Measurements from ENCODE around the gene LAMA2. TPM values are rescaled to one million over a fixed set of nuclear protein-coding genes. Genes with fewer than 3 reads are reported as not detected.

LAMA2 gene
- total and polyA plus RNA-seq, 2 experiments from 2014 or later = 0.91 to 6.4 TPM

GRCh38 chr6:129501740-129502660, 619.1 kb downstream of the LAMA2 start:
- H2AFZ ChIP-seq = peak overlapping the region; percentile 43; the same call in 1 of the 2 replicates
- TF ChIP-seq ZNF114 (CRISPR knock-in tag; IDR thresholded peaks at IDR 0.05) (no peak), POLR2AphosphoS5 (IDR thresholded peaks at IDR 0.05; ENCODE audit: low read depth) (no peak), CTCF (conservative IDR thresholded peaks at IDR 0.05; ENCODE audit: low read depth in 2 of 2) (no peak), NANOG (IDR thresholded peaks at IDR 0.05; ENCODE audit: borderline replicate concordance) (no peak)
- TF ChIP-seq, protein P1, sequence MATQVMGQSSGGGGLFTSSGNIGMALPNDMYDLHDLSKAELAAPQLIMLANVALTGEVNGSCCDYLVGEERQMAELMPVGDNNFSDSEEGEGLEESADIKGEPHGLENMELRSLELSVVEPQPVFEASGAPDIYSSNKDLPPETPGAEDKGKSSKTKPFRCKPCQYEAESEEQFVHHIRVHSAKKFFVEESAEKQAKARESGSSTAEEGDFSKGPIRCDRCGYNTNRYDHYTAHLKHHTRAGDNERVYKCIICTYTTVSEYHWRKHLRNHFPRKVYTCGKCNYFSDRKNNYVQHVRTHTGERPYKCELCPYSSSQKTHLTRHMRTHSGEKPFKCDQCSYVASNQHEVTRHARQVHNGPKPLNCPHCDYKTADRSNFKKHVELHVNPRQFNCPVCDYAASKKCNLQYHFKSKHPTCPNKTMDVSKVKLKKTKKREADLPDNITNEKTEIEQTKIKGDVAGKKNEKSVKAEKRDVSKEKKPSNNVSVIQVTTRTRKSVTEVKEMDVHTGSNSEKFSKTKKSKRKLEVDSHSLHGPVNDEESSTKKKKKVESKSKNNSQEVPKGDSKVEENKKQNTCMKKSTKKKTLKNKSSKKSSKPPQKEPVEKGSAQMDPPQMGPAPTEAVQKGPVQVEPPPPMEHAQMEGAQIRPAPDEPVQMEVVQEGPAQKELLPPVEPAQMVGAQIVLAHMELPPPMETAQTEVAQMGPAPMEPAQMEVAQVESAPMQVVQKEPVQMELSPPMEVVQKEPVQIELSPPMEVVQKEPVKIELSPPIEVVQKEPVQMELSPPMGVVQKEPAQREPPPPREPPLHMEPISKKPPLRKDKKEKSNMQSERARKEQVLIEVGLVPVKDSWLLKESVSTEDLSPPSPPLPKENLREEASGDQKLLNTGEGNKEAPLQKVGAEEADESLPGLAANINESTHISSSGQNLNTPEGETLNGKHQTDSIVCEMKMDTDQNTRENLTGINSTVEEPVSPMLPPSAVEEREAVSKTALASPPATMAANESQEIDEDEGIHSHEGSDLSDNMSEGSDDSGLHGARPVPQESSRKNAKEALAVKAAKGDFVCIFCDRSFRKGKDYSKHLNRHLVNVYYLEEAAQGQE (IDR thresholded peaks at IDR 0.05; ENCODE audit: unreplicated experiment) = no peak

GRCh38 chr6:129504456-129504855, 621.5 kb downstream of the LAMA2 start:
- Histone ChIP-seq H3K4me3 (no peak overlapping the region), H3K27ac (ENCODE audit: low read depth) (no peak overlapping the region), H3K36me3 (ENCODE audit: insufficient read depth) (no peaks in the 10 kb centered on the region)
- TF ChIP-seq ZNF331 (CRISPR knock-in tag; IDR thresholded peaks at IDR 0.05; ENCODE audit: low read depth) (no peak), ETS1 (IDR thresholded peaks at IDR 0.05) (no peak), NANOG (IDR thresholded peaks at IDR 0.05; ENCODE audit: borderline replicate concordance) (no peak), EZH2 (IDR thresholded peaks at IDR 0.05; ENCODE audit: low read depth, unreplicated experiment) (no peak), CREB1 (CRISPR knock-in tag; IDR thresholded peaks at IDR 0.05; ENCODE audit: low read depth) (no peak), CTCF (conservative IDR thresholded peaks at IDR 0.05; ENCODE audit: low read depth in 2 of 2) (no peak), JUNB (IDR thresholded peaks at IDR 0.05; ENCODE audit: unreplicated experiment) (no peak)
- TF ChIP-seq, protein P1 (IDR thresholded peaks at IDR 0.05; ENCODE audit: unreplicated experiment) = no peak

More at GRCh38 chr6:129501740-129502660, 619.1 kb downstream of the LAMA2 start:
- Histone ChIP-seq H3K4me2 (no peak overlapping the region), H4K20me1 (replicated peaks; ENCODE audit: insufficient read depth) (no peaks in the 10 kb centered on the region), H3K9me2 (ENCODE audit: insufficient read depth) (no peaks in the 10 kb centered on the region), H3K4me1 (ENCODE audit: insufficient read depth) (peaks cover 25% of the 10 kb centered on the region), H3F3A (replicated peaks; ENCODE audit: low read depth) (no peaks in the 10 kb centered on the region), H3K4me3 (no peak overlapping the region), H3K27ac (ENCODE audit: low read depth) (peak overlapping the region; percentile 40; the same call in 1 of the 2 replicates), H3K27me3 (ENCODE audit: insufficient read depth) (no peaks in the 10 kb centered on the region), H3K79me2 (replicated peaks; ENCODE audit: insufficient read depth) (no peaks in the 10 kb centered on the region), H3K36me3 (ENCODE audit: insufficient read depth) (no peaks in the 10 kb centered on the region)
- Mint-ChIP-seq H3K4me3 (no peak overlapping the region), H3K27ac (peak overlapping the region; percentile 83), H3K4me1 (peaks cover 31% of the 10 kb centered on the region), H3K36me3 (ENCODE audit: low read depth) (no peaks in the 10 kb centered on the region), H3K9me3 (no peaks in the 10 kb centered on the region), H3K27me3 (ENCODE audit: insufficient read depth, low read depth, poor library complexity) (peaks cover 1% of the 10 kb centered on the region)
- no peak for ATAC-seq
- DNase-seq (ENCODE audit: low spot score) = no peak

More at GRCh38 chr6:129504456-129504855, 621.5 kb downstream of the LAMA2 start:
- no peak overlapping the region for H3K4me2 ChIP-seq
- H3F3A ChIP-seq (replicated peaks; ENCODE audit: low read depth) = no peaks in the 10 kb centered on the region
- no peak overlapping the region for H2AFZ ChIP-seq
- Mint-ChIP-seq H3K9me3 (no peaks in the 10 kb centered on the region), H3K27ac (no peak overlapping the region), H3K4me1 (peaks cover 25% of the 10 kb centered on the region), H3K27me3 (ENCODE audit: insufficient read depth, low read depth, poor library complexity) (no peaks in the 10 kb centered on the region), H3K36me3 (ENCODE audit: low read depth) (no peaks in the 10 kb centered on the region), H3K4me3 (no peak overlapping the region)
- no peaks in the 10 kb centered on the region for H3K79me2 ChIP-seq (replicated peaks; ENCODE audit: insufficient read depth)
- no peaks in the 10 kb centered on the region for H4K20me1 ChIP-seq (replicated peaks; ENCODE audit: insufficient read depth)
- ATAC-seq = no peak
- DNase-seq (ENCODE audit: low spot score) = no peak
- peaks cover 25% of the 10 kb centered on the region for H3K4me1 ChIP-seq (ENCODE audit: insufficient read depth)
- no peaks in the 10 kb centered on the region for H3K27me3 ChIP-seq (ENCODE audit: insufficient read depth)
- no peaks in the 10 kb centered on the region for H3K9me2 ChIP-seq (ENCODE audit: insufficient read depth)
